ENCODE data around the gene SLC29A3. TPM values are rescaled to one million over a fixed set of nuclear protein-coding genes. Genes with fewer than 3 reads are reported as not detected.

Gene SLC29A3
- total and polyA plus RNA-seq, 10 of the 15 experiments (the other 5 are each of a cell fraction or from before 2014, with no cell fraction given) = 1.5 to 4.0 (median 2.7) TPM

DNA sequence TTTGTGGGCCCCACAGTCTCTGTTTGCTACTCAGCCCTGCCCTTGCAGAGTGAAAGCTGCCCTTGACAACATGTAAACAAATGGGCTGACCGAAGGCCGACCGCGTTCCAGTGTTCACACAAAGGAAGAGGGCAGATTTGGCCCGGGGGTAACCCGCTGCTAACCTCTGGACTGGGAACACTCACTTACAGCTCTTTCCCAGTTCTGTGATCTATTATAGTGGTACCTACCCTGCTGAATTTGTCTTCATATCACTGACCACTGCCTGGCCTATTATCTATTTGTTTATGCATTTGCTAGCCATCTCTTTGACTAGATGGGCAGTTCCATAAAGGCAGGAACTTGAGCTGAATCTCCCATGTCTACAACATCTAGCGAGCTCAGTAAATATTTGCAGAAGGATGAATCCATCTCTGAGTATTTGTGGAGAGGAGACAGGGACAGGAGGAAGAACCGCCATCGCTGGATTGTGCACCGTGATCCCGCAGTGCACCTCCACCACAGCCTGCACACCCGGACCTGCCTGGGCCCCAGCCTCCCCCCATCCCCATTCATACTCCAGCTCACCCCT, 15.2 kb downstream of the SLC29A3 start (continued):
- TF ChIP-seq CBX3 (IDR thresholded peaks at IDR 0.05; ENCODE audit: borderline replicate concordance, low read depth) (no peak), NBN (IDR thresholded peaks at IDR 0.05) (no peak), SP1 (IDR thresholded peaks at IDR 0.05; ENCODE audit: low read depth, low read length) (no peak), FOS (IDR thresholded peaks at IDR 0.05; ENCODE audit: borderline replicate concordance, extremely low read depth, insufficient read length) (no peak), YBX1 (IDR thresholded peaks at IDR 0.05) (no peak)
- TF ChIP-seq, protein P1, sequence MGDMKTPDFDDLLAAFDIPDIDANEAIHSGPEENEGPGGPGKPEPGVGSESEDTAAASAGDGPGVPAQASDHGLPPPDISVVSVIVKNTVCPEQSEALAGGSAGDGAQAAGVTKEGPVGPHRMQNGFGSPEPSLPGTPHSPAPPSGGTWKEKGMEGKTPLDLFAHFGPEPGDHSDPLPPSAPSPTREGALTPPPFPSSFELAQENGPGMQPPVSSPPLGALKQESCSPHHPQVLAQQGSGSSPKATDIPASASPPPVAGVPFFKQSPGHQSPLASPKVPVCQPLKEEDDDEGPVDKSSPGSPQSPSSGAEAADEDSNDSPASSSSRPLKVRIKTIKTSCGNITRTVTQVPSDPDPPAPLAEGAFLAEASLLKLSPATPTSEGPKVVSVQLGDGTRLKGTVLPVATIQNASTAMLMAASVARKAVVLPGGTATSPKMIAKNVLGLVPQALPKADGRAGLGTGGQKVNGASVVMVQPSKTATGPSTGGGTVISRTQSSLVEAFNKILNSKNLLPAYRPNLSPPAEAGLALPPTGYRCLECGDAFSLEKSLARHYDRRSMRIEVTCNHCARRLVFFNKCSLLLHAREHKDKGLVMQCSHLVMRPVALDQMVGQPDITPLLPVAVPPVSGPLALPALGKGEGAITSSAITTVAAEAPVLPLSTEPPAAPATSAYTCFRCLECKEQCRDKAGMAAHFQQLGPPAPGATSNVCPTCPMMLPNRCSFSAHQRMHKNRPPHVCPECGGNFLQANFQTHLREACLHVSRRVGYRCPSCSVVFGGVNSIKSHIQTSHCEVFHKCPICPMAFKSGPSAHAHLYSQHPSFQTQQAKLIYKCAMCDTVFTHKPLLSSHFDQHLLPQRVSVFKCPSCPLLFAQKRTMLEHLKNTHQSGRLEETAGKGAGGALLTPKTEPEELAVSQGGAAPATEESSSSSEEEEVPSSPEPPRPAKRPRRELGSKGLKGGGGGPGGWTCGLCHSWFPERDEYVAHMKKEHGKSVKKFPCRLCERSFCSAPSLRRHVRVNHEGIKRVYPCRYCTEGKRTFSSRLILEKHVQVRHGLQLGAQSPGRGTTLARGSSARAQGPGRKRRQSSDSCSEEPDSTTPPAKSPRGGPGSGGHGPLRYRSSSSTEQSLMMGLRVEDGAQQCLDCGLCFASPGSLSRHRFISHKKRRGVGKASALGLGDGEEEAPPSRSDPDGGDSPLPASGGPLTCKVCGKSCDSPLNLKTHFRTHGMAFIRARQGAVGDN (IDR thresholded peaks at IDR 0.05) = no peak
- TF ChIP-seq, protein P2, sequence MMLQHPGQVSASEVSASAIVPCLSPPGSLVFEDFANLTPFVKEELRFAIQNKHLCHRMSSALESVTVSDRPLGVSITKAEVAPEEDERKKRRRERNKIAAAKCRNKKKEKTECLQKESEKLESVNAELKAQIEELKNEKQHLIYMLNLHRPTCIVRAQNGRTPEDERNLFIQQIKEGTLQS (IDR thresholded peaks at IDR 0.05; ENCODE audit: borderline replicate concordance, extremely low read depth, low read depth, low read length) = no peak
- TF ChIP-seq, protein P3, sequence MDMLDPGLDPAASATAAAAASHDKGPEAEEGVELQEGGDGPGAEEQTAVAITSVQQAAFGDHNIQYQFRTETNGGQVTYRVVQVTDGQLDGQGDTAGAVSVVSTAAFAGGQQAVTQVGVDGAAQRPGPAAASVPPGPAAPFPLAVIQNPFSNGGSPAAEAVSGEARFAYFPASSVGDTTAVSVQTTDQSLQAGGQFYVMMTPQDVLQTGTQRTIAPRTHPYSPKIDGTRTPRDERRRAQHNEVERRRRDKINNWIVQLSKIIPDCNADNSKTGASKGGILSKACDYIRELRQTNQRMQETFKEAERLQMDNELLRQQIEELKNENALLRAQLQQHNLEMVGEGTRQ (IDR thresholded peaks at IDR 0.05; ENCODE audit: borderline replicate concordance, low read depth, low read length) = no peak

Measured in GM12878 (cell line).